GM12891 (cell line): ENCODE measurements around the gene ARHGEF1.

Experiments
- DNase-seq: peaks from one replicate; pipeline ENCODE4 v3.0.0; 2011; ENCODE audit warnings: low spot score; ENCODE audit not compliant: insufficient read length
- FAIRE-seq: peaks from 2 replicates; lab custom pipeline; 2011; peaks lifted over from hg19 to GRCh38; lab: Jason Lieb, UNC
- PAX5 ChIP-seq: IDR thresholded peaks from 2 replicates; pipeline ENCODE4 v1.6.1; 2011; ENCODE audit warnings: low read length, moderate library complexity, mild to moderate bottlenecking; ENCODE audit not compliant: insufficient read depth, severe bottlenecking
- POLR2A ChIP-seq: IDR thresholded peaks from 2 replicates; pipeline ENCODE4 v1.6.1; 2011; ENCODE audit warnings: low read depth, low read length, control low read depth
- POLR2AphosphoS5 ChIP-seq: IDR thresholded peaks from 2 replicates; pipeline ENCODE4 v1.6.1; 2011; ENCODE audit warnings: low read depth, low read length, control low read depth
- POU2F2 ChIP-seq: IDR thresholded peaks from 2 replicates; pipeline ENCODE4 v1.6.1; 2011; ENCODE audit warnings: low read depth, mild to moderate bottlenecking, control low read depth, low read length, moderate library complexity
- SPI1 ChIP-seq: IDR thresholded peaks from 2 replicates; pipeline ENCODE4 v1.6.1; 2011; ENCODE audit warnings: low read depth, low read length, control low read depth
- TAF1 ChIP-seq: IDR thresholded peaks from 2 replicates; pipeline ENCODE4 v1.6.1; 2011; ENCODE audit warnings: low read depth, low read length, control low read depth

The ARHGEF1 gene

GRCh38 chr19:41915021-41915775 lies 32.2 kb downstream of the ARHGEF1 start:
- TF ChIP-seq PAX5 = no peak
- no peak for TF ChIP-seq SPI1
- TF ChIP-seq POU2F2 = no peak
- no peak for TF ChIP-seq POLR2AphosphoS5
- no peak for TF ChIP-seq TAF1
- TF ChIP-seq POLR2A = no peak
- FAIRE-seq (no peak), DNase-seq (no peak)

- TF ChIP-seq PAX5 = no peak
- DNase-seq (no peak), FAIRE-seq (peak; percentile 81)
Measured at GRCh38 chr19:41915776-41916414, 32.9 kb downstream of the ARHGEF1 start.

GRCh38 chr19:41917676-41918075 lies 34.7 kb downstream of the ARHGEF1 start:
- no peak for FAIRE-seq
- TF ChIP-seq POU2F2 = no peak
- no peak for TF ChIP-seq PAX5
- DNase-seq = no peak

- FAIRE-seq = peak; percentile 98
- DNase-seq = no peak
- no peak for TF ChIP-seq PAX5
- TF ChIP-seq TAF1 = no peak
- TF ChIP-seq POU2F2 = no peak
- TF ChIP-seq POLR2AphosphoS5 = no peak
- no peak for TF ChIP-seq SPI1
- no peak for TF ChIP-seq POLR2A
Measured at GRCh38 chr19:41918095-41918494, 35.1 kb downstream of the ARHGEF1 start.

- FAIRE-seq (no peak), DNase-seq (no peak)
- TF ChIP-seq POLR2A (no peak; the same call in 1 of the 2 replicates), PAX5 (no peak), POU2F2 (no peak)
Measured at GRCh38 chr19:41918653-41919244, 35.8 kb downstream of the ARHGEF1 start.

GRCh38 chr19:41919948-41920712 lies 37.1 kb downstream of the ARHGEF1 start:
- DNase-seq (no peak), FAIRE-seq (peak; percentile 90)
- TF ChIP-seq POU2F2 (0 out of 2 replicates have a peak, but pooled peaks have one; percentile 32), POLR2A (0 out of 2 replicates have a peak, but pooled peaks have one; percentile 20), POLR2AphosphoS5 (0 out of 2 replicates have a peak, but pooled peaks have one; percentile 39), PAX5 (no peak)

GRCh38 chr19:41920882-41921576 lies 38.0 kb downstream of the ARHGEF1 start:
- FAIRE-seq = no peak
- no peak for TF ChIP-seq POLR2A
- TF ChIP-seq POLR2AphosphoS5 = no peak
- no peak for TF ChIP-seq POU2F2
- TF ChIP-seq PAX5 = no peak
- no peak for TF ChIP-seq TAF1
- TF ChIP-seq SPI1 = no peak
- DNase-seq = no peak

GRCh38 chr19:41921577-41922576 lies 38.9 kb downstream of the ARHGEF1 start:
- DNase-seq (no peak), FAIRE-seq (no peak)
- TF ChIP-seq SPI1 (no peak), POLR2A (no peak), POU2F2 (no peak), POLR2AphosphoS5 (no peak), PAX5 (no peak), TAF1 (no peak)

GRCh38 chr19:41922585-41922984 lies 39.6 kb downstream of the ARHGEF1 start:
- no peak for DNase-seq
- TF ChIP-seq POLR2A (no peak), TAF1 (no peak), PAX5 (no peak)
- FAIRE-seq = no peak
